ENCODE measurements around the gene ATP2B2. TPM values are rescaled to one million over a fixed set of nuclear protein-coding genes. Genes with fewer than 3 reads are reported as not detected.

The ATP2B2 gene
- total and polyA plus RNA-seq, 10 of the 15 experiments (the other 5 are each of a cell fraction or from before 2014, with no cell fraction given), result 0.04 TPM; not detected in 9

DNA sequence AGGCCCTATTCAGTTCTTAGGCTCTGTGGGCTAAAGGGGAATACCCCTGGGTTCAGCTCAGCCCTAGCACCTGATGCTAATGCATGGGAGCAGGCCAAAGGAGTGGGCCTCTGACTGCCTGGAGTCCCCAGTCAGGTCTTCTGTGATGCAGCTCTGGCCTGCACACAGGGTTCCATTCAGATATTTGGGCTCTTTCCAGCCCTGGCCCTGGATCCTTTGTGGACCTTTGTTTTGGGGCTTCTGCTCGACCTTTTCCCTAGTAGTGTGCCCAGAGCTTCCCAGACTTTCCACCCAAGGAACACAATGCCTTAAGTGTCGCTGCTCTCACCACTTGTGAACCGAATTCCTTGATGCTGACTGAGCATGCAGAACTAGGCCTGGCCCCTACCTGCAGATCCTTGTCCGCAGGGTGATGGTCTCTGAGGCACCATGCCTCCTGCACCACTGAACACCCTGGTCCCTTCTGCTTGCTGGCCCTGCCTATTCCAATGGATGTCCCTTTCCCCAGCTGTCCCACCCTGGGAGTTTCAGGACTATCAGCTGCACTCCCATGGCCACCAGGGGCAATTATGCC, 189.5 kb downstream of the ATP2B2 start:
- ChIA-PET SMC1A (ENCODE audit: uncharacterized antibody, unreplicated experiment) (no interaction called here), RAD21 (ENCODE audit: unreplicated experiment) (no interaction called here), CTCF (no interaction called here), POLR2A (no interaction called here)
- intact Hi-C loops (cut with micrococcal nuclease; ENCODE audit: unreplicated experiment) (no loop called here), in situ Hi-C loops (cut with MboI) (no loop called here)
- DNase-seq (ENCODE audit: low read depth, low spot score) (no peak), FAIRE-seq (no peak), ATAC-seq (peak; percentile 16; the same call in 1 of the 3 replicates)
- no peak overlapping the region for H3K9ac ChIP-seq (ENCODE audit: control insufficient read depth, insufficient read depth, low read length)
- H3K4me3 ChIP-seq, result no peak overlapping the region
- H3K27me3 ChIP-seq (replicated peaks in 1 of 2; ENCODE audit: control insufficient read depth in 2 of 2, insufficient read depth in 2 of 2, low read length in 1 of 2), result no peaks in the 10 kb centered on the region
- H4K20me1 ChIP-seq (ENCODE audit: control insufficient read depth, insufficient read depth), result no peaks in the 10 kb centered on the region
- peaks cover 23% of the 10 kb centered on the region for H3K79me2 ChIP-seq (ENCODE audit: control insufficient read depth, insufficient read depth, low read length)
- H3K4me1 ChIP-seq (ENCODE audit: control insufficient read depth, insufficient read depth, low read length), result 0 out of 2 replicates have a peak, but pooled peaks cover 3% of the 10 kb centered on the region
- peaks cover 16 to 48% of the 10 kb centered on the region in 2 experiments for H3K36me3 ChIP-seq (ENCODE audit: control insufficient read depth in 2 of 2, insufficient read depth in 2 of 2, low read length in 1 of 2)
- H3K4me2 ChIP-seq (ENCODE audit: control insufficient read depth, insufficient read depth), result no peak overlapping the region
- no TSS peak for BruUV-seq (replicated peaks)
- no peak overlapping the region for H3K27ac ChIP-seq (ENCODE audit: control insufficient read depth, insufficient read depth)
- H2AFZ ChIP-seq (ENCODE audit: control insufficient read depth, low read depth, low read length), result no peak overlapping the region
- no peaks in the 10 kb centered on the region for H3K9me3 ChIP-seq (replicated peaks; ENCODE audit: control insufficient read depth, insufficient read depth, low read length)
- TF ChIP-seq POLR2AphosphoS5 (IDR thresholded peaks at IDR 0.05; ENCODE audit: low read length), result 0 out of 2 replicates have a peak, but pooled peaks have one; percentile 15
- no peak for TF ChIP-seq GABPA (IDR thresholded peaks at IDR 0.05; ENCODE audit: low read depth)
- TF ChIP-seq ZSCAN29 (IDR thresholded peaks at IDR 0.05), result no peak
- no peak for TF ChIP-seq SUZ12 (IDR thresholded peaks at IDR 0.05; ENCODE audit: unreplicated experiment)
- WGBS (ENCODE audit: insufficient coverage, insufficient replicate concordance, low lambda C conversion rate, missing lambda C conversion rate), result 90% methylated on average over 4 of the region's 4 CpGs

DNA sequence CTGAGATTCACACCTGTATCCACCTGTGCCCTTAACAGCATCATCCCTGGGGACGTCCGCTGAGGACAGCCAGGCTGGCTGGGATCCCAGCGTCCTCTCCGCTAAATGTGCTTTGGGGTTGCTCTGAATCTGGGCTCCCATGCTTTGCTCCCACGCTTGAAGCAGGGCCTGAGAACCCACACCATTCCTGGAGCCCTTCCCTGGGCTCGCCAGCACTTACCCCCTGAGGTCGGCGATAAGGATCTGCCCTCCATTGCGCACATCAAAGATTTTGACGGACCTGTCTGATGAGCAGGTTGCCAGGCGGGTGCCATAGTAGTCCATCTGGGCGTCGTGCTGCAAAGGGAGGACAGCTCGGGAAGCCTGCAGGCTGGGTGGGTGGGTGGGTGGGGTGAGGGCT, 190.3 kb downstream of the ATP2B2 start:
- in situ Hi-C loops (cut with MboI), result no loop called here
- POLR2A ChIA-PET, result no interaction called here
- no peak for ATAC-seq

More for the DNA sequence above, 190.3 kb downstream of the ATP2B2 start:
- FAIRE-seq (no peak), DNase-seq (ENCODE audit: low read depth, low spot score) (no peak)
- Histone ChIP-seq H3K4me1 (ENCODE audit: control insufficient read depth, insufficient read depth, low read length) (0 out of 2 replicates have a peak, but pooled peaks cover 3% of the 10 kb centered on the region), H3K4me2 (ENCODE audit: control insufficient read depth, insufficient read depth) (no peak overlapping the region), H4K20me1 (ENCODE audit: control insufficient read depth, insufficient read depth) (no peaks in the 10 kb centered on the region), H3K9ac (ENCODE audit: control insufficient read depth, insufficient read depth, low read length) (no peak overlapping the region), H3K9me3 (replicated peaks; ENCODE audit: control insufficient read depth, insufficient read depth, low read length) (no peaks in the 10 kb centered on the region), H3K27ac (ENCODE audit: control insufficient read depth, insufficient read depth) (no peak overlapping the region), H3K27me3 (replicated peaks in 1 of 2; ENCODE audit: control insufficient read depth in 2 of 2, insufficient read depth in 2 of 2, low read length in 1 of 2) (no peaks in the 10 kb centered on the region), H3K36me3 (ENCODE audit: control insufficient read depth in 2 of 2, insufficient read depth in 2 of 2, low read length in 1 of 2) (peaks cover 16 to 52% of the 10 kb centered on the region in 2 experiments), H2AFZ (ENCODE audit: control insufficient read depth, low read depth, low read length) (no peak overlapping the region), H3K79me2 (ENCODE audit: control insufficient read depth, insufficient read depth, low read length) (peaks cover 16% of the 10 kb centered on the region), H3K4me3 (no peak overlapping the region)
- TF ChIP-seq, protein P1, sequence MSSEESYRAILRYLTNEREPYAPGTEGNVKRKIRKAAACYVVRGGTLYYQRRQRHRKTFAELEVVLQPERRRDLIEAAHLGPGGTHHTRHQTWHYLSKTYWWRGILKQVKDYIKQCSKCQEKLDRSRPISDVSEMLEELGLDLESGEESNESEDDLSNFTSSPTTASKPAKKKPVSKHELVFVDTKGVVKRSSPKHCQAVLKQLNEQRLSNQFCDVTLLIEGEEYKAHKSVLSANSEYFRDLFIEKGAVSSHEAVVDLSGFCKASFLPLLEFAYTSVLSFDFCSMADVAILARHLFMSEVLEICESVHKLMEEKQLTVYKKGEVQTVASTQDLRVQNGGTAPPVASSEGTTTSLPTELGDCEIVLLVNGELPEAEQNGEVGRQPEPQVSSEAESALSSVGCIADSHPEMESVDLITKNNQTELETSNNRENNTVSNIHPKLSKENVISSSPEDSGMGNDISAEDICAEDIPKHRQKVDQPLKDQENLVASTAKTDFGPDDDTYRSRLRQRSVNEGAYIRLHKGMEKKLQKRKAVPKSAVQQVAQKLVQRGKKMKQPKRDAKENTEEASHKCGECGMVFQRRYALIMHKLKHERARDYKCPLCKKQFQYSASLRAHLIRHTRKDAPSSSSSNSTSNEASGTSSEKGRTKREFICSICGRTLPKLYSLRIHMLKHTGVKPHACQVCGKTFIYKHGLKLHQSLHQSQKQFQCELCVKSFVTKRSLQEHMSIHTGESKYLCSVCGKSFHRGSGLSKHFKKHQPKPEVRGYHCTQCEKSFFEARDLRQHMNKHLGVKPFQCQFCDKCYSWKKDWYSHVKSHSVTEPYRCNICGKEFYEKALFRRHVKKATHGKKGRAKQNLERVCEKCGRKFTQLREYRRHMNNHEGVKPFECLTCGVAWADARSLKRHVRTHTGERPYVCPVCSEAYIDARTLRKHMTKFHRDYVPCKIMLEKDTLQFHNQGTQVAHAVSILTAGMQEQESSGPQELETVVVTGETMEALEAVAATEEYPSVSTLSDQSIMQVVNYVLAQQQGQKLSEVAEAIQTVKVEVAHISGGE (CRISPR knock-in tag; IDR thresholded peaks at IDR 0.05), result no peak
- TF ChIP-seq ESRRA (IDR thresholded peaks at IDR 0.05; ENCODE audit: low read length) (no peak), MTA2 (IDR thresholded peaks at IDR 0.05; ENCODE audit: low read depth) (no peak), POLR2AphosphoS2 (IDR thresholded peaks at IDR 0.05; ENCODE audit: low read depth, low read length) (no peak), POLR2A (IDR thresholded peaks at IDR 0.05; ENCODE audit: low read depth, low read length) (peak; percentile 17; the same call in 1 of the 2 replicates), CREM (IDR thresholded peaks at IDR 0.05; ENCODE audit: low read depth) (no peak)
- TF ChIP-seq, protein P2, sequence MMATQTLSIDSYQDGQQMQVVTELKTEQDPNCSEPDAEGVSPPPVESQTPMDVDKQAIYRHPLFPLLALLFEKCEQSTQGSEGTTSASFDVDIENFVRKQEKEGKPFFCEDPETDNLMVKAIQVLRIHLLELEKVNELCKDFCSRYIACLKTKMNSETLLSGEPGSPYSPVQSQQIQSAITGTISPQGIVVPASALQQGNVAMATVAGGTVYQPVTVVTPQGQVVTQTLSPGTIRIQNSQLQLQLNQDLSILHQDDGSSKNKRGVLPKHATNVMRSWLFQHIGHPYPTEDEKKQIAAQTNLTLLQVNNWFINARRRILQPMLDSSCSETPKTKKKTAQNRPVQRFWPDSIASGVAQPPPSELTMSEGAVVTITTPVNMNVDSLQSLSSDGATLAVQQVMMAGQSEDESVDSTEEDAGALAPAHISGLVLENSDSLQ (IDR thresholded peaks at IDR 0.05), result no peak
- WGBS (ENCODE audit: insufficient coverage, insufficient replicate concordance, low lambda C conversion rate, missing lambda C conversion rate), result 95% methylated on average over 10 of the region's 14 CpGs
- ChIA-PET RAD21 (ENCODE audit: unreplicated experiment) (no interaction called here), CTCF (no interaction called here), SMC1A (ENCODE audit: uncharacterized antibody, unreplicated experiment) (no interaction called here)
- intact Hi-C loops (cut with micrococcal nuclease; ENCODE audit: unreplicated experiment), result no loop called here
- no TSS peak for BruUV-seq (replicated peaks)
